GM21360 (cell line): ENCODE data around the gene USP22.

Experiments used
- ATAC-seq: cut with Tn5 transposase; IDR thresholded peaks from one replicate; pipeline ENCODE4 v1.9.1; 2021; ENCODE audit warnings: mild to moderate bottlenecking, moderate library complexity; ENCODE audit not compliant: unreplicated experiment

USP22 gene

GRCh38 chr17:20965492-20965891, 77.3 kb downstream of the USP22 start:
- ATAC-seq, result no peak

DNA sequence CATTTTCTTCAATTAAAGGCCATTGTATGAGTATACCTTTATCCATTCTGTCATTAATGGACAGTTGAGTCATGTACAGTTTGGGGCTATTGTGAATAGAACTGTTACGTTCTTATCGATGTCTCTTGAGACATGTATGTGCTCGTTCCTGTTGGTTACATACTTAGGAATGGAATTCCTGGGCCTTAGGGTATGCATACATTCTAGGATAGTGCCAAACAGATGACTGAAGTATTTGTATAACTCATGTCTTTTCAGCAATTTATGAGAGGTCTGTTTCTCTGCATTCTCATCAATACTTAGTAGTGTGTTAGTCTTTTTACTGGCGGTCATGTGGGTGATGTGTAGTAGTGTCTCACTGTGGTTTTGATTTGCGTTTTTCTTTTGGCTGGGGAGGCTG, 81.2 kb downstream of the USP22 start:
- no peak for ATAC-seq

DNA sequence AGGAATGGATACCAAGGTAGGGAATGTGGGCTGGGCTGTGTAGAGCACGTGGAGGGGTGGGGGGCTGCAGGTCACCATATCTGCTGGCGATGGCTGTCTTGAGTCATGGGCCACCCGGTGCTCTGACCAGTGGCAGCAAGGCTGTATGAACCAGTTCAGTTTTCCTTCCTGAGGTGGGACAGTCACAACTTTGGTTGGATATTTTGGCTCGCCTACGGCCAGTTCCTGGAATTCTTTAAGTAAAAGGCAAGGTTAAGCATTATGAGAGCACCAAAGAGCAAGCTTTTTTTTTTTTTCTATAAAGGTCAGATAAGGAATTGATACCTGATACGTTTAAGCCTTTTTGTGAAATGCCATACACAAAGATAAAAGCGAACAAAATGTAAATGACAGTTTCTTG, 81.9 kb downstream of the USP22 start:
- no peak for ATAC-seq

GRCh38 chr17:20955427-20956323, 87.1 kb downstream of the USP22 start:
- ATAC-seq, result no peak

DNA sequence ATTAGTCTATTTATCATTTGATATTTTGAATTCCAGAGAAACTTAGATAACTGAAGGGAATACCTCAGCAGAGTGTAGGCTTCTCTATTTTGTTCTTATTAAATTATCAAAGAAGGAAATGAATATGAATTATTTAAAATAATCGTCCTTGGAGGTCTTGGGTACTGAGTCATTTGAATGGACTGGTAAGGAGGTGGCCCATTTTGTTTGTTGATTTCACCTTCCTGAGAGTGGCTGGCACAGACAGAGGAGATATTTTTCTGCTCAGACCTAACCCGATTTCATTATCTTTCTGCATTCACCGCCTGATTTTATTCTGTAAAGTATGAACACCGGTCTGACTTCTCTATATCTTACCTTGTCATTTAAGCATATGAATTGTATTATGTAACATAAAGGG, 88.0 kb downstream of the USP22 start:
- no peak for ATAC-seq

- ATAC-seq, result no peak
These were observed 90.6 kb downstream of the USP22 start for GRCh38 chr17:20952183-20952582.
